IMR-90 (cell line): ENCODE measurements around the gene CUL3. TPM values are rescaled to one million over a fixed set of nuclear protein-coding genes. Genes with fewer than 3 reads are reported as not detected.

ENCODE experiments used
- ATAC-seq: fragments of 200-7000 bp; cut with Tn5 transposase; 2 replicates; pipeline ENCODE4 v1.9.1; 2020; ENCODE audit warnings: low read depth, mild to moderate bottlenecking, moderate library complexity
- BruUV-seq: library from RNA; stranded (reverse); fragments of 400-500 nt; replicated peaks from 2 replicates; lab custom pipeline; 2021; lab: Mats Ljungman, UMichigan
- CTCF ChIA-PET: fragments of 300-600 bp; formaldehyde crosslinking; extraction: SDS; loops from one replicate; lab custom pipeline; 2021; ENCODE audit warnings: antibody characterized with exemption; lab: Yijun Ruan, JAX
- POLR2A ChIA-PET: fragments of 300-600 bp; sonication (Branson Sonifier 250); formaldehyde crosslinking; loops from one replicate; lab custom pipeline; 2022; ENCODE audit warnings: antibody characterized with exemption; ENCODE audit not compliant: unreplicated experiment; lab: Charles Lee
- DNase-seq: peaks from one replicate; pipeline ENCODE4 v3.0.0; 2013
- H2AFZ ChIP-seq: replicated peaks from 2 replicates; pipeline ENCODE3; 2013; ENCODE audit warnings: low read length, mild to moderate bottlenecking; ENCODE audit not compliant: poor library complexity
- H2AK5ac ChIP-seq: 2 replicates; pipeline ENCODE4 v1.6.1; 2013; ENCODE audit warnings: low read depth, low read length, inconsistent platforms
- H2AK9ac ChIP-seq: replicated peaks from 2 replicates; pipeline ENCODE3; 2013; ENCODE audit warnings: mild to moderate bottlenecking, low read depth, low read length, moderate library complexity; ENCODE audit not compliant: poor library complexity
- H2BK120ac ChIP-seq: 2 replicates; pipeline ENCODE4 v1.6.1; 2013; ENCODE audit warnings: low read depth, low read length, inconsistent platforms
- H2BK15ac ChIP-seq: 3 replicates; pipeline ENCODE4 v1.6.1; 2013; ENCODE audit warnings: low read depth, low read length, inconsistent platforms
- H2BK20ac ChIP-seq: 2 replicates; pipeline ENCODE4 v1.6.1; 2013; ENCODE audit warnings: low read depth, mild to moderate bottlenecking, inconsistent platforms, low read length, moderate library complexity
- H2BK5ac ChIP-seq: 2 replicates; pipeline ENCODE4 v1.6.1; 2013; ENCODE audit warnings: mild to moderate bottlenecking, low read depth, low read length, inconsistent platforms; ENCODE audit not compliant: poor library complexity, severe bottlenecking
- H3K14ac ChIP-seq: replicated peaks from 2 replicates; pipeline ENCODE4 v1.6.1; 2013; ENCODE audit warnings: low read depth, low read length, inconsistent platforms
- H3K18ac ChIP-seq: 2 replicates; pipeline ENCODE4 v1.6.1; 2013; ENCODE audit warnings: low read depth, low read length, control low read depth
- H3K23ac ChIP-seq: 2 replicates; pipeline ENCODE4 v1.6.1; 2013; ENCODE audit warnings: low read depth, low read length, inconsistent platforms
- H3K27ac ChIP-seq: 2 replicates; pipeline ENCODE4 v1.5.1; 2013; ENCODE audit warnings: mild to moderate bottlenecking, control low read depth, low read length; ENCODE audit not compliant: insufficient read depth
- H3K27me3 ChIP-seq: 2 replicates; pipeline ENCODE4 v1.6.1; 2013; ENCODE audit warnings: low read length; ENCODE audit not compliant: control insufficient read depth, insufficient read depth
- H3K36me3 ChIP-seq: 2 replicates; pipeline ENCODE4 v1.6.1; 2013; ENCODE audit warnings: low read length, mixed read lengths; ENCODE audit not compliant: control insufficient read depth, insufficient read depth
- H3K4ac ChIP-seq: 2 replicates; pipeline ENCODE4 v1.6.1; 2013; ENCODE audit warnings: low read depth, low read length, inconsistent platforms
- H3K4me1 ChIP-seq: 2 replicates; pipeline ENCODE4 v1.6.1; 2013; ENCODE audit warnings: low read length, mixed read lengths; ENCODE audit not compliant: control insufficient read depth, insufficient read depth
- H3K4me2 ChIP-seq: 2 replicates; pipeline ENCODE4 v1.6.1; 2013; ENCODE audit warnings: low read depth, mild to moderate bottlenecking, control low read depth, low read length, moderate library complexity
- H3K4me3 ChIP-seq: 2 replicates; pipeline ENCODE4 v1.5.1; 2013; ENCODE audit warnings: low read depth, mild to moderate bottlenecking, control low read depth, low read length, moderate library complexity; ENCODE audit not compliant: insufficient read depth
- H3K56ac ChIP-seq: 2 replicates; pipeline ENCODE4 v1.6.1; 2013; ENCODE audit warnings: low read length, inconsistent platforms; ENCODE audit not compliant: insufficient read depth; ENCODE audit errors: extremely low read depth
- H3K79me1 ChIP-seq, 2 experiments: 2 replicates each; pipeline ENCODE4 v1.6.1; 2013; ENCODE audit warnings: low read length in 2 of 2, inconsistent platforms in 1 of 2, low read depth in 1 of 2
- H3K9ac ChIP-seq: 2 replicates; pipeline ENCODE4 v1.6.1; 2013; ENCODE audit warnings: low read depth, low read length, control low read depth
- H3K9me1 ChIP-seq: 2 replicates; pipeline ENCODE4 v1.6.1; 2013; ENCODE audit warnings: low read length, inconsistent platforms; ENCODE audit not compliant: insufficient read depth
- H3K9me3 ChIP-seq: 2 replicates; pipeline ENCODE4 v1.6.1; 2013; ENCODE audit warnings: low read length; ENCODE audit not compliant: control insufficient read depth, insufficient read depth
- H4K20me1 ChIP-seq: 2 replicates; pipeline ENCODE4 v1.6.1; 2013; ENCODE audit warnings: low read length, inconsistent platforms; ENCODE audit not compliant: insufficient read depth
- H4K5ac ChIP-seq: 2 replicates; pipeline ENCODE4 v1.6.1; 2013; ENCODE audit warnings: mild to moderate bottlenecking, low read depth, low read length, control low read depth
- H4K8ac ChIP-seq, 2 experiments: 2 replicates each; pipeline ENCODE4 v1.6.1; 2013; ENCODE audit warnings: low read depth in 2 of 2, low read length in 2 of 2, control low read depth in 1 of 2, inconsistent platforms in 1 of 2
- H4K91ac ChIP-seq: 2 replicates; pipeline ENCODE4 v1.6.1; 2013; ENCODE audit warnings: low read depth, low read length, inconsistent platforms; ENCODE audit not compliant: insufficient read depth
- BHLHE40 ChIP-seq: fragments of 150-350 bp; IDR thresholded peaks from 2 replicates; pipeline ENCODE4 v1.6.1; 2016; ENCODE audit warnings: mild to moderate bottlenecking, low read depth, low read length
- CEBPB ChIP-seq: IDR thresholded peaks from 2 replicates; pipeline ENCODE4 v1.6.1; 2012; ENCODE audit warnings: low read depth, low read length, improper control_type of control experiment
- CHD1 ChIP-seq: IDR thresholded peaks from 2 replicates; pipeline ENCODE4 v1.6.1; 2012; ENCODE audit warnings: low read depth, low read length, improper control_type of control experiment
- FOS ChIP-seq: fragments of 150-350 bp; IDR thresholded peaks from 2 replicates; pipeline ENCODE4 v1.6.1; 2016; ENCODE audit warnings: low read depth, low read length
- MAFK ChIP-seq: IDR thresholded peaks from 2 replicates; pipeline ENCODE4 v1.6.1; 2012; ENCODE audit warnings: low read depth, low read length, improper control_type of control experiment
- MAZ ChIP-seq: IDR thresholded peaks from 2 replicates; pipeline ENCODE4 v1.6.1; 2012; ENCODE audit warnings: low read depth, mild to moderate bottlenecking, low read length, improper control_type of control experiment, moderate library complexity, borderline replicate concordance
- MXI1 ChIP-seq: IDR thresholded peaks from 2 replicates; pipeline ENCODE4 v1.6.1; 2012; ENCODE audit warnings: low read depth, mild to moderate bottlenecking, low read length, moderate library complexity, borderline replicate concordance
- NFE2L2 ChIP-seq: fragments of 150-350 bp; IDR thresholded peaks from 2 replicates; pipeline ENCODE4 v1.6.1; 2016; ENCODE audit warnings: low read depth, mild to moderate bottlenecking, low read length
- POLR2A ChIP-seq: IDR thresholded peaks from 2 replicates; pipeline ENCODE4 v1.6.1; 2012; ENCODE audit warnings: mild to moderate bottlenecking, low read depth, low read length
- RAD21 ChIP-seq: IDR thresholded peaks from 2 replicates; pipeline ENCODE4 v1.6.1; 2012; ENCODE audit warnings: low read length, improper control_type of control experiment
- RCOR1 ChIP-seq: IDR thresholded peaks from 2 replicates; pipeline ENCODE4 v1.6.1; 2012; ENCODE audit warnings: mild to moderate bottlenecking, low read length, improper control_type of control experiment; ENCODE audit not compliant: insufficient replicate concordance
- RFX5 ChIP-seq: IDR thresholded peaks from 2 replicates; pipeline ENCODE4 v1.8.0; 2012; ENCODE audit warnings: low read depth, mild to moderate bottlenecking, low read length, moderate library complexity
- SMC3 ChIP-seq: fragments of 150-350 bp; IDR thresholded peaks from 2 replicates; pipeline ENCODE4 v1.6.1; 2016; ENCODE audit warnings: low read depth, mild to moderate bottlenecking, antibody characterized with exemption, low read length, moderate library complexity
- WGBS, 2 experiments: methylation state at CpG; one replicate each; pipeline versions ENCODE4 v1.1.5 to v1.1.7; 2013; ENCODE audit warnings: missing lambda C conversion rate in 2 of 2; ENCODE audit not compliant: insufficient read length in 1 of 2; ENCODE audit errors: extremely low coverage in 2 of 2; 5-methylcytosine and 5-hydroxymethylcytosine counted together
- dilution Hi-C: fragments of 300-500 bp; cut with HindIII; formaldehyde crosslinking; loops from one replicate; pipeline ENCODE4 v1.14.3; 2018; ENCODE audit warnings: low sequenced_read_pairs; ENCODE audit not compliant: unreplicated experiment
- in situ Hi-C: fragments of 300-500 bp; cut with MboI; formaldehyde crosslinking; loops from 3 replicates; pipeline ENCODE4 v1.14.3; 2019; ENCODE audit warnings: low sequenced_read_pairs, inconsistent platforms, mixed read lengths
- intact Hi-C: fragments of 100-400 bp; cut with micrococcal nuclease; formaldehyde crosslinking; loops from 2 replicates; pipeline ENCODE4 v1.10.0; 2022
- polyA plus RNA-seq, 3 experiments: library from polyadenylated mRNA; depleted of rRNA; stranded (reverse); fragments of >200 nt; gene quantifications; 2 replicates each; pipeline ENCODE4 v1.2.3, GENCODE V29; 2012; ENCODE audit warnings: low replicate concordance in 1 of 3
- total RNA-seq: library from RNA; depleted of rRNA; stranded (reverse); fragments of >200 nt; gene quantifications from 2 replicates; pipeline ENCODE4 v1.2.3, GENCODE V29; 2012
- TF ChIP-seq, protein P1 (sequence below): fragments of 150-350 bp; IDR thresholded peaks from 2 replicates; pipeline ENCODE4 v1.6.1; 2016; ENCODE audit warnings: low read depth, mild to moderate bottlenecking, low read length, moderate library complexity, borderline replicate concordance
- TF ChIP-seq, protein P2 (sequence below): fragments of 150-350 bp; IDR thresholded peaks from 2 replicates; pipeline ENCODE4 v1.6.1; 2017; ENCODE audit warnings: mild to moderate bottlenecking, antibody characterized with exemption, low read length, low read depth
- TF ChIP-seq, protein P3 (sequence below): conservative IDR thresholded peaks from 2 replicates; pipeline ENCODE4 v1.5.1; 2012; ENCODE audit warnings: mild to moderate bottlenecking, low read depth, low read length, improper control_type of control experiment

CUL3 gene
- total and polyA plus RNA-seq, 2 of the 4 experiments (the other 2 are of a cell fraction) = 33.7 to 45.7 TPM

GRCh38 chr2:224436634-224437033, 148.5 kb downstream of the CUL3 start:
- Histone ChIP-seq H3K36me3 (no peaks in the 10 kb centered on the region), H4K20me1 (no peaks in the 10 kb centered on the region), H3K23ac (no peak overlapping the region), H3K9ac (no peak overlapping the region), H4K5ac (no peak overlapping the region), H4K8ac (no peak overlapping the region), H3K9me1 (no peaks in the 10 kb centered on the region), H3K4ac (no peak overlapping the region), H4K91ac (no peak overlapping the region), H3K27me3 (peaks cover 2% of the 10 kb centered on the region; the same call in 1 of the 2 replicates), H3K4me3 (no peak overlapping the region), H2AFZ (no peak overlapping the region), H3K56ac (no peak overlapping the region), H2AK5ac (no peak overlapping the region), H2BK120ac (no peak overlapping the region), H2BK5ac (no peak overlapping the region), H3K9me3 (no peaks in the 10 kb centered on the region), H3K4me1 (peaks cover 2% of the 10 kb centered on the region; the same call in 1 of the 2 replicates), H2BK15ac (no peak overlapping the region), H3K18ac (no peak overlapping the region), H2AK9ac (no peak overlapping the region), H3K14ac (no peak overlapping the region), H3K79me1 (no peaks in the 10 kb centered on the region), H3K4me2 (no peak overlapping the region), H2BK20ac (no peak overlapping the region), H3K27ac (no peak overlapping the region)
- CTCF ChIA-PET = no interaction called here
- BruUV-seq = no TSS peak
- ATAC-seq = no peak
- no CpG with 5 or more reads among the region's 1 CpG for WGBS, 2 experiments
- dilution Hi-C loops = no loop called here
- POLR2A ChIA-PET = no interaction called here
- intact Hi-C loops = no loop called here
- TF ChIP-seq, protein P1, sequence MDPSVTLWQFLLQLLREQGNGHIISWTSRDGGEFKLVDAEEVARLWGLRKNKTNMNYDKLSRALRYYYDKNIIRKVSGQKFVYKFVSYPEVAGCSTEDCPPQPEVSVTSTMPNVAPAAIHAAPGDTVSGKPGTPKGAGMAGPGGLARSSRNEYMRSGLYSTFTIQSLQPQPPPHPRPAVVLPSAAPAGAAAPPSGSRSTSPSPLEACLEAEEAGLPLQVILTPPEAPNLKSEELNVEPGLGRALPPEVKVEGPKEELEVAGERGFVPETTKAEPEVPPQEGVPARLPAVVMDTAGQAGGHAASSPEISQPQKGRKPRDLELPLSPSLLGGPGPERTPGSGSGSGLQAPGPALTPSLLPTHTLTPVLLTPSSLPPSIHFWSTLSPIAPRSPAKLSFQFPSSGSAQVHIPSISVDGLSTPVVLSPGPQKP = no peak
- TF ChIP-seq MAFK = no peak
- no peak for TF ChIP-seq MAZ
- no peak for TF ChIP-seq CEBPB
- no peak for TF ChIP-seq RAD21
- no peak for TF ChIP-seq RCOR1
- no peak for TF ChIP-seq RFX5
- TF ChIP-seq, protein P2, sequence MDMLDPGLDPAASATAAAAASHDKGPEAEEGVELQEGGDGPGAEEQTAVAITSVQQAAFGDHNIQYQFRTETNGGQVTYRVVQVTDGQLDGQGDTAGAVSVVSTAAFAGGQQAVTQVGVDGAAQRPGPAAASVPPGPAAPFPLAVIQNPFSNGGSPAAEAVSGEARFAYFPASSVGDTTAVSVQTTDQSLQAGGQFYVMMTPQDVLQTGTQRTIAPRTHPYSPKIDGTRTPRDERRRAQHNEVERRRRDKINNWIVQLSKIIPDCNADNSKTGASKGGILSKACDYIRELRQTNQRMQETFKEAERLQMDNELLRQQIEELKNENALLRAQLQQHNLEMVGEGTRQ = no peak
- no peak for TF ChIP-seq SMC3
- no peak for TF ChIP-seq POLR2A
- TF ChIP-seq NFE2L2 = no peak
- TF ChIP-seq FOS = no peak
- no peak for TF ChIP-seq MXI1
- TF ChIP-seq, protein P3, sequence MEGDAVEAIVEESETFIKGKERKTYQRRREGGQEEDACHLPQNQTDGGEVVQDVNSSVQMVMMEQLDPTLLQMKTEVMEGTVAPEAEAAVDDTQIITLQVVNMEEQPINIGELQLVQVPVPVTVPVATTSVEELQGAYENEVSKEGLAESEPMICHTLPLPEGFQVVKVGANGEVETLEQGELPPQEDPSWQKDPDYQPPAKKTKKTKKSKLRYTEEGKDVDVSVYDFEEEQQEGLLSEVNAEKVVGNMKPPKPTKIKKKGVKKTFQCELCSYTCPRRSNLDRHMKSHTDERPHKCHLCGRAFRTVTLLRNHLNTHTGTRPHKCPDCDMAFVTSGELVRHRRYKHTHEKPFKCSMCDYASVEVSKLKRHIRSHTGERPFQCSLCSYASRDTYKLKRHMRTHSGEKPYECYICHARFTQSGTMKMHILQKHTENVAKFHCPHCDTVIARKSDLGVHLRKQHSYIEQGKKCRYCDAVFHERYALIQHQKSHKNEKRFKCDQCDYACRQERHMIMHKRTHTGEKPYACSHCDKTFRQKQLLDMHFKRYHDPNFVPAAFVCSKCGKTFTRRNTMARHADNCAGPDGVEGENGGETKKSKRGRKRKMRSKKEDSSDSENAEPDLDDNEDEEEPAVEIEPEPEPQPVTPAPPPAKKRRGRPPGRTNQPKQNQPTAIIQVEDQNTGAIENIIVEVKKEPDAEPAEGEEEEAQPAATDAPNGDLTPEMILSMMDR = no peak
- no peak for TF ChIP-seq CHD1
- TF ChIP-seq BHLHE40 = no peak
- in situ Hi-C loops = no loop called here
- peak; percentile 22 for DNase-seq
